NB4 (cell line): Measurements from ENCODE around the gene TENT5D.

ENCODE experiments used
- MYC ChIP-seq: IDR thresholded peaks from 2 replicates; pipeline ENCODE4 v1.6.1; 2011; ENCODE audit warnings: low read depth, low read length
- POLR2A ChIP-seq: IDR thresholded peaks from 2 replicates; pipeline ENCODE4 v1.6.1; 2011; ENCODE audit warnings: mild to moderate bottlenecking; ENCODE audit not compliant: insufficient read length; ENCODE audit errors: extremely low read depth
- TF ChIP-seq, protein P1 (sequence below): IDR thresholded peaks from one replicate; pipeline ENCODE4 v1.5.1; 2012; ENCODE audit warnings: low read depth, low read length
- TF ChIP-seq, protein P2 (sequence below): IDR thresholded peaks from 2 replicates; pipeline ENCODE4 v1.6.1; 2011; ENCODE audit warnings: low read depth, low read length

DNA sequence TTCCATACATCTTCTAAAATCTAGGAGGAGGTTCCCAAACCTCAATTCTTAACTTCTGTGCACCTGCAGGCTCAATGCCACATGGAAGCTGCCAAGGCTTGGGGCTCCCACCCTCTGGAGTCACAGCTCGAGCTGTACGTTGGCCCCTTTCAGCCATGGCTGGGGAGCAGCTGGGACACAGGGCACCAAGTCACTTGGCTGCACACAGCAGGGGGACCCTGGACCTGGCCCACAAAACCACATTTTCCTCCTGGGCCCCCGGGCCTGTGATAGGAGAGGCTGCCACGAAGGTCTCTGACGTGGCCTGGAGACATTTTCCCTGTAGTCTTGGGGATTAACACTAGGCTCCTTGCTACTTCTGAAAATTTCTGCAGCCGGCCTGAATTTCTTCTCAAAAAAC is 8.2 kb upstream of the TENT5D start:
- TF ChIP-seq, protein P1, sequence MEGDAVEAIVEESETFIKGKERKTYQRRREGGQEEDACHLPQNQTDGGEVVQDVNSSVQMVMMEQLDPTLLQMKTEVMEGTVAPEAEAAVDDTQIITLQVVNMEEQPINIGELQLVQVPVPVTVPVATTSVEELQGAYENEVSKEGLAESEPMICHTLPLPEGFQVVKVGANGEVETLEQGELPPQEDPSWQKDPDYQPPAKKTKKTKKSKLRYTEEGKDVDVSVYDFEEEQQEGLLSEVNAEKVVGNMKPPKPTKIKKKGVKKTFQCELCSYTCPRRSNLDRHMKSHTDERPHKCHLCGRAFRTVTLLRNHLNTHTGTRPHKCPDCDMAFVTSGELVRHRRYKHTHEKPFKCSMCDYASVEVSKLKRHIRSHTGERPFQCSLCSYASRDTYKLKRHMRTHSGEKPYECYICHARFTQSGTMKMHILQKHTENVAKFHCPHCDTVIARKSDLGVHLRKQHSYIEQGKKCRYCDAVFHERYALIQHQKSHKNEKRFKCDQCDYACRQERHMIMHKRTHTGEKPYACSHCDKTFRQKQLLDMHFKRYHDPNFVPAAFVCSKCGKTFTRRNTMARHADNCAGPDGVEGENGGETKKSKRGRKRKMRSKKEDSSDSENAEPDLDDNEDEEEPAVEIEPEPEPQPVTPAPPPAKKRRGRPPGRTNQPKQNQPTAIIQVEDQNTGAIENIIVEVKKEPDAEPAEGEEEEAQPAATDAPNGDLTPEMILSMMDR = no peak
- no peak for TF ChIP-seq POLR2A
- TF ChIP-seq, protein P2, sequence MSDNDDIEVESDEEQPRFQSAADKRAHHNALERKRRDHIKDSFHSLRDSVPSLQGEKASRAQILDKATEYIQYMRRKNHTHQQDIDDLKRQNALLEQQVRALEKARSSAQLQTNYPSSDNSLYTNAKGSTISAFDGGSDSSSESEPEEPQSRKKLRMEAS = no peak
- TF ChIP-seq MYC = no peak
